Neutrophil (primary cell): ENCODE results near the gene WWP2.
"Not testable (repeated sequence)": the region's sequence is repeated elsewhere in the genome, so short reads cannot be mapped to it uniquely, and the experiment has no call there.

Experiments used
- H3K27ac ChIP-seq: fragments of 200-600 bp; sonication (generic); 2 replicates; pipeline ENCODE4 v1.5.1; 2016; ENCODE audit warnings: mild to moderate bottlenecking, moderate library complexity
- H3K27me3 ChIP-seq: fragments of 200-600 bp; sonication (generic); 2 replicates; pipeline ENCODE4 v1.6.0; 2016; ENCODE audit warnings: mild to moderate bottlenecking
- H3K36me3 ChIP-seq: fragments of 200-600 bp; sonication (generic); 2 replicates; pipeline ENCODE4 v1.5.1; 2017
- H3K4me1 ChIP-seq, 2 experiments: fragments of 200-600 bp in 1 of 2; sonication (generic) in 1 of 2; 1 replicate in 1 of 2; 2 replicates in 1 of 2; pipeline versions ENCODE4 v1.5.1 to v1.6.1; 2013 to 2016; ENCODE audit warnings: low read depth in 1 of 2, low read length in 1 of 2, mild to moderate bottlenecking in 1 of 2, moderate library complexity in 1 of 2; ENCODE audit not compliant: control insufficient read depth in 1 of 2, insufficient read depth in 1 of 2
- H3K4me3 ChIP-seq, 2 experiments: fragments of 200-600 bp in 1 of 2; sonication (generic) in 1 of 2; 1 replicate in 1 of 2; 2 replicates in 1 of 2; pipeline ENCODE4 v1.5.1; 2013 to 2016; ENCODE audit warnings: low read depth in 1 of 2, low read length in 1 of 2, mild to moderate bottlenecking in 1 of 2, moderate library complexity in 1 of 2
- H3K9me3 ChIP-seq: fragments of 200-600 bp; sonication (generic); 2 replicates; pipeline ENCODE4 v1.5.1; 2016
- TF ChIP-seq, protein P1 (sequence below): fragments of 200-600 bp; sonication (generic); IDR thresholded peaks from 2 replicates; pipeline ENCODE4 v1.5.1; 2016; ENCODE audit warnings: antibody characterized with exemption

The WWP2 gene

DNA sequence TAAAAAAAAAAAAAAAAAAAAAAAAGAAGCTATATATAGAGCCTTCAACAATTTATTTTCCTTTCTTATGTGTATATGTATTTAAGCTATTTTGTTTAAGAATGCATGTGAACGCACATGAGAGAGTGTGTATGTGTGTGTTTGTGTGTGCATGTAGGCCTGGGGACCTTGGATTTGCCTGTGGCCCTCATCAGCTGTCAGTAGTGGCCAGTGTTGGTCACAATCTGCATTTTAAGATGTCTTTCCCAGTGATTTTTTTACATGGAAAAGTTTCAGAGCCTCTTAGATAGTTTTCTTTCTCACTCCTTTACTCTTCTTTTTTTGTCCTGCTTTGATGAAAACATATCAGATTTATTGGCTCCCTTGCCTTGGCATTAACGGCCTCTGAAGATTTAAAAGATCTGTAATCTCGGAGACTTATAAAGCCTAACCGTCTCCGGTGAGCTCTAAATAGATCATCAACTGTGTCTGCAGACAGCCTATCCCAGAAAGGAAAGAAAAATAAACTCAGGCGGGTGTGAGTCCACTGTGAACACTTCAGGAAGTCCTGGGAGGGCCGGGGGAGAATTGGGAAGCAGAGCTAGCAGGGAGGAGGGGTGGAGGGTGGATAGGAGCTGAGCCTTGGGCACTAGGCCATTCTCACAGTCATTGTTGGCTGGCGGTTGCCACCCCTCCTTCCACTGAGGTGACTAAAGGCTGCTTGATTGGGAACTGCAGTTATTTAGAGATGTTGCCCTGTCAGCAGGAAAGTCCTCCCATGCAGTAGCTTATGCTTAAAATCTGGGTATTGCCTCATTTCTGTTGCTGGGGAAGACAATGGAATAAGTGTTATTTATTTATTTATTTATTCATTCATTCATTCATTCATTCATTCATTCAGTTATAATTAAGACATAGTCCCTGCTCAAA is 86.8 kb downstream of the WWP2 start:
- H3K27ac ChIP-seq, result no peak overlapping the region
- TF ChIP-seq, protein P1, sequence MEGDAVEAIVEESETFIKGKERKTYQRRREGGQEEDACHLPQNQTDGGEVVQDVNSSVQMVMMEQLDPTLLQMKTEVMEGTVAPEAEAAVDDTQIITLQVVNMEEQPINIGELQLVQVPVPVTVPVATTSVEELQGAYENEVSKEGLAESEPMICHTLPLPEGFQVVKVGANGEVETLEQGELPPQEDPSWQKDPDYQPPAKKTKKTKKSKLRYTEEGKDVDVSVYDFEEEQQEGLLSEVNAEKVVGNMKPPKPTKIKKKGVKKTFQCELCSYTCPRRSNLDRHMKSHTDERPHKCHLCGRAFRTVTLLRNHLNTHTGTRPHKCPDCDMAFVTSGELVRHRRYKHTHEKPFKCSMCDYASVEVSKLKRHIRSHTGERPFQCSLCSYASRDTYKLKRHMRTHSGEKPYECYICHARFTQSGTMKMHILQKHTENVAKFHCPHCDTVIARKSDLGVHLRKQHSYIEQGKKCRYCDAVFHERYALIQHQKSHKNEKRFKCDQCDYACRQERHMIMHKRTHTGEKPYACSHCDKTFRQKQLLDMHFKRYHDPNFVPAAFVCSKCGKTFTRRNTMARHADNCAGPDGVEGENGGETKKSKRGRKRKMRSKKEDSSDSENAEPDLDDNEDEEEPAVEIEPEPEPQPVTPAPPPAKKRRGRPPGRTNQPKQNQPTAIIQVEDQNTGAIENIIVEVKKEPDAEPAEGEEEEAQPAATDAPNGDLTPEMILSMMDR, result no peak
- H3K9me3 ChIP-seq, result no peaks in the 10 kb centered on the region
- peaks cover 74% of the 10 kb centered on the region for H3K36me3 ChIP-seq
- no peak overlapping the region for H3K4me3 ChIP-seq
- H3K27me3 ChIP-seq, result no peaks in the 10 kb centered on the region
- no peaks in the 10 kb centered on the region for H3K4me1 ChIP-seq

DNA sequence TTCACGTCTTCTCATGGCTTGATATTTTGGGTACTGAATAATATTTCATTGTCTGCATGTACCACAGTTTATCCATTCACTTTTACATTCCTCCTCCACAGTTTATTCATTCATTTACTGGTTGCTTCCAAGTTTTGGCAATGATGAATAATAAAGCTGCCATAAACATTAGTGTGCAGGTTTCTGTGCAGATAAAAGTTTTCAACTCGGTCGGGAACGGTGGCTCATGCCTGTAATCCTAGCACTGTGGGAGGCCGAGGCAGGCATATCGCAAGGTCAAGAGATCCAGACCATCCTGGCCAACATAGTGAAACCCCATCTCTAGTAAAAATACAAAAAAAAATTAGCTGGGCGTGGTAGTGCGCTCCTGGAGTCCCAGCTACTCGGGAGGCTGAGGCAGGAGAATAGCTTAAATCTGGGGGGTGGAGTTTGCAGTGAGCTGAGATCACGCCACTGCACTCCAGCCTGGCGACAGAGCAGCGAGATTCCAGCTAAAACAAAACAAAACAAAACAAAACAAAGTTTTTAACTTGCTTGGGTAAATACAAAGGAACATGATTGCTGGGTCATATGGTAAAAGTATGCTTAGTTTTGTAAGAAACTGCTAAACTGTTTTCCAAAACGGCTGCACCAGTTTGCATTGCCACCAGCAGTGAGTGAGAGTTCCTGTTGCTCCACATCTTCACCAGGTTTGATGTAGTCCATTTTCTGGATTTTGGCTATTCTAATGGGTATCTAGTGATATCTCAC is 89.5 kb downstream of the WWP2 start:
- no peak overlapping the region for H3K27ac ChIP-seq

DNA sequence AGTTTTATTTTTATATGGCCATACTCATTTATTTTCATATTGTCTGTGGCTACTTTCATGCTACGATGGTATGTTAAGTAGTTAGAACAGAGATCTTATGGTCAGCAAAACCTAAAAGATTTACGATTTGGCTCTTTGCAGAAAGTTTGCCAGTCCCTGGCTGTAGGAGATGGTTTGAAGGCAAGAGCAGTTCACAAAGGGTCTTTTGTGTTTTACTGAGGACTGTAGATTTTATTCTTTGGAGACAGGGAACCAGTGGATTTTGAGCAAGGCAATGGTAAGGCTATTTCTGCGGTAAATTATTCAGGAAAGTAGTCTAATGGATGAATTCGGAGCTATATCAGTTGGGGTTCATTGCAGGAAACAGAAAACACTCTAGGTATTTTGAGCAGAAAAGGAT is 90.7 kb downstream of the WWP2 start:
- TF ChIP-seq, protein P1, result no peak
- H3K4me1 ChIP-seq, result peaks cover 0 to 5% of the 10 kb centered on the region in 2 experiments
- H3K36me3 ChIP-seq, result peaks cover 50% of the 10 kb centered on the region
- H3K27ac ChIP-seq, result no peak overlapping the region
- no peaks in the 10 kb centered on the region for H3K9me3 ChIP-seq
- no peaks in the 10 kb centered on the region for H3K27me3 ChIP-seq
- no peak overlapping the region for H3K4me3 ChIP-seq

More for the DNA sequence above, 89.5 kb downstream of the WWP2 start:
- TF ChIP-seq, protein P1, result no peak
- Histone ChIP-seq H3K4me1 (peaks cover 0 to 5% of the 10 kb centered on the region in 2 experiments), H3K27me3 (no peaks in the 10 kb centered on the region), H3K36me3 (peaks cover 55% of the 10 kb centered on the region), H3K9me3 (no peaks in the 10 kb centered on the region), H3K4me3 (no peak overlapping the region)

DNA sequence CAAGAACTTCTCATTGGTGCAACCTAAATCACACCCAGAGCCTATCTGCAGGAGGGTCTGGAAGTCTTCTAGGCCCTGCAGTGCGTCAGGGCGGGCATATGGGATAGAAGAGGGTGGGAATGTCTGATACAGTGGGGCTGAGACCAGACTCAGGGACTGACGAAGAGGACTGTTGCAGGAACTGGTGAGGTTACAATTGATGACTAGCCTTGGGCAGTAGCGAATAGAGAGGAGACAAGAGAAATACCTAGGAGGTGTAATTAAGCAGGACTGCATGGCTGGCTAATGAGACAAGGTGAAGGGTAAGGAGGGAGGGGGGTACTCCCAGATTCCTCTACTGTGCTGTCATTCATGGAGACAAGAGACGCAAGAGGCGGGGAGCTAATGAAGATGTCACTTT is 91.3 kb downstream of the WWP2 start:
- no peak overlapping the region for H3K4me3 ChIP-seq
- peaks cover 0 to 5% of the 10 kb centered on the region in 2 experiments for H3K4me1 ChIP-seq
- peaks cover 49% of the 10 kb centered on the region for H3K36me3 ChIP-seq
- TF ChIP-seq, protein P1, result no peak
- no peaks in the 10 kb centered on the region for H3K27me3 ChIP-seq
- no peak overlapping the region for H3K27ac ChIP-seq
- no peaks in the 10 kb centered on the region for H3K9me3 ChIP-seq

DNA sequence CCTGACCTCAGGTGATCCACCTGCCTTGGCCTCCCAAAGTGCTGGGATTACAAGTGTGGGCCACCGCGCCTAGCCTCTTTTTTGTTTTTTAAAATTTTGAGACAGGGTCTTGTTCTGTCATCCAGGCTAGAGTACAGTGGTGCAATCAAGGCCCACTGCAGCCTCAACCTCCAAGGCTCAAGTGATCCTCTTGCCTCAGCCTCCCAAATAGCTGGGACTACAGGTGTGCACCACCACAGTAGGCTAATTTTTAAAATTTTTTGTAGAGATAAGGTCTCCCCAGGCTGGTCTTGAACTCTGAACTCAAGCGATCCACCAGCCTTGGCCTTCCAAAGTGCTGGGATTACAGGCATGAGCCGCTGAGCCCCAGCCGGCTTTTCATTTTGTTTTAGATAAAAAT is 92.6 kb downstream of the WWP2 start:
- not testable (repeated sequence) for H3K27ac ChIP-seq, H3K9me3 ChIP-seq
- H3K36me3 ChIP-seq, result peaks cover 54% of the 10 kb centered on the region

DNA sequence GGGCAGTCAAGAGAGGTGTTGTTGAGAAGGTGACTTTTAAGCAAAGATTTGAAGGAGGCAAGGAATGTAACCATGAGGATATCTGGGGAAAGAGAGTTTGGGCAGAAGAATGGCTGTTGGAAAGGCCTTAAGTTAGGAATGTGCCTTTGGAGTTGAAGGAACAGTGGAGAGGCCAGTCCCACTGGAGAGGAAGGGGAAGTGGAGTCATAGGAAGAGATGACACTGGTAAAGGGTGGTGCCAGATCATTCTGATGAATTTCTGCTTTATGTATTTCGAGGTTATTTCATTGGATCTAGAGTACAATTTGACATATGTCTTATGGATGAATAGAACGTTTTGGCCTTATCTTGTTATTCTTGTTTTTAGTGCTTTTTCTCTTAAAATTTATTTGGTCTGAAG is 93.5 kb downstream of the WWP2 start:
- TF ChIP-seq, protein P1, result no peak
- Histone ChIP-seq H3K27me3 (no peaks in the 10 kb centered on the region), H3K4me1 (peaks cover 0 to 5% of the 10 kb centered on the region in 2 experiments), H3K27ac (no peak overlapping the region), H3K9me3 (no peaks in the 10 kb centered on the region), H3K36me3 (peaks cover 59% of the 10 kb centered on the region), H3K4me3 (no peak overlapping the region)

More for the DNA sequence above, 92.6 kb downstream of the WWP2 start:
- not testable (repeated sequence) for H3K4me3 ChIP-seq, H3K27me3 ChIP-seq, H3K4me1 ChIP-seq
